Measurements from ENCODE around the gene CD3G.

CD3G gene

GRCh38 chr11:118314988-118315411 is 29.1 kb upstream of the CD3G start:
- H3K27ac ChIP-seq: no peak overlapping the region
- no peak for TF ChIP-seq CTCF (IDR thresholded peaks at IDR 0.05)
- no peak for TF ChIP-seq ZFX (IDR thresholded peaks at IDR 0.05; ENCODE audit: borderline replicate concordance)

- H3K27ac ChIP-seq: no peak overlapping the region
- TF ChIP-seq ZFX (IDR thresholded peaks at IDR 0.05; ENCODE audit: borderline replicate concordance) (no peak), CTCF (IDR thresholded peaks at IDR 0.05) (no peak)
These were observed 26.0 kb upstream of the CD3G start for GRCh38 chr11:118318124-118318523.

- no peak overlapping the region for H3K27ac ChIP-seq
- no peak for TF ChIP-seq ZFX (IDR thresholded peaks at IDR 0.05; ENCODE audit: borderline replicate concordance)
- TF ChIP-seq CTCF (IDR thresholded peaks at IDR 0.05): no peak
These were observed 25.4 kb upstream of the CD3G start for GRCh38 chr11:118318581-118319336.

GRCh38 chr11:118319337-118319707 is 24.8 kb upstream of the CD3G start:
- H3K27ac ChIP-seq: no peak overlapping the region

GRCh38 chr11:118320515-118320914 is 23.6 kb upstream of the CD3G start:
- no peak for TF ChIP-seq ZFX (IDR thresholded peaks at IDR 0.05; ENCODE audit: borderline replicate concordance)
- H3K27ac ChIP-seq: no peak overlapping the region

More at GRCh38 chr11:118319337-118319707, 24.8 kb upstream of the CD3G start:
- TF ChIP-seq ZFX (IDR thresholded peaks at IDR 0.05; ENCODE audit: borderline replicate concordance): no peak
- no peak for TF ChIP-seq CTCF (IDR thresholded peaks at IDR 0.05)

- TF ChIP-seq CTCF (IDR thresholded peaks at IDR 0.05): no peak
- no peak for TF ChIP-seq ZFX (IDR thresholded peaks at IDR 0.05; ENCODE audit: borderline replicate concordance)
- no peak overlapping the region for H3K27ac ChIP-seq
These were observed 22.6 kb upstream of the CD3G start for GRCh38 chr11:118321386-118322082.

- H3K27ac ChIP-seq: no peak overlapping the region
- TF ChIP-seq ZFX (IDR thresholded peaks at IDR 0.05; ENCODE audit: borderline replicate concordance): no peak
- no peak for TF ChIP-seq CTCF (IDR thresholded peaks at IDR 0.05)
These were observed 21.4 kb upstream of the CD3G start for GRCh38 chr11:118322721-118323120.
